Sciatic nerve (tissue), 2 donors: ENCODE results near the gene PLPP7. TPM values are rescaled to one million over a fixed set of nuclear protein-coding genes. Genes with fewer than 3 reads are reported as not detected.
A peak's percentile ranks its signal among the peaks of the same experiment; 100 is the strongest.
"Not testable (repeated sequence)": the region's sequence is repeated elsewhere in the genome, so short reads cannot be mapped to it uniquely, and the experiment has no call there.

Source experiments
- ATAC-seq: fragments of 200-7000 bp; cut with Tn5 transposase; one replicate; pipeline ENCODE4 v1.9.1; 2020; ENCODE audit warnings: mild to moderate bottlenecking, moderate library complexity
- DNase-seq: peaks from one replicate; pipeline ENCODE4 v3.0.0-alpha.2; 2020; ENCODE audit warnings: low spot score
- intact Hi-C: fragments of 100-400 bp; cut with DNase I; formaldehyde crosslinking; loops from one replicate; pipeline ENCODE4 v1.14.2; 2022
- total RNA-seq: library from RNA; stranded (reverse); fragmentation: NEBNext Ultra II Directional; extraction: Animal tissue kit (Norgen Biotek cat#: 25700); gene quantifications from one replicate; pipeline ENCODE4 v1.2.1, GENCODE V29; 2021
- donor health status: DM: no; HTN: no; CAD: no.
- donor health status: DM: no; HTN: no; CAD: no.

The PLPP7 gene
- 8.6 TPM for total RNA-seq

DNA sequence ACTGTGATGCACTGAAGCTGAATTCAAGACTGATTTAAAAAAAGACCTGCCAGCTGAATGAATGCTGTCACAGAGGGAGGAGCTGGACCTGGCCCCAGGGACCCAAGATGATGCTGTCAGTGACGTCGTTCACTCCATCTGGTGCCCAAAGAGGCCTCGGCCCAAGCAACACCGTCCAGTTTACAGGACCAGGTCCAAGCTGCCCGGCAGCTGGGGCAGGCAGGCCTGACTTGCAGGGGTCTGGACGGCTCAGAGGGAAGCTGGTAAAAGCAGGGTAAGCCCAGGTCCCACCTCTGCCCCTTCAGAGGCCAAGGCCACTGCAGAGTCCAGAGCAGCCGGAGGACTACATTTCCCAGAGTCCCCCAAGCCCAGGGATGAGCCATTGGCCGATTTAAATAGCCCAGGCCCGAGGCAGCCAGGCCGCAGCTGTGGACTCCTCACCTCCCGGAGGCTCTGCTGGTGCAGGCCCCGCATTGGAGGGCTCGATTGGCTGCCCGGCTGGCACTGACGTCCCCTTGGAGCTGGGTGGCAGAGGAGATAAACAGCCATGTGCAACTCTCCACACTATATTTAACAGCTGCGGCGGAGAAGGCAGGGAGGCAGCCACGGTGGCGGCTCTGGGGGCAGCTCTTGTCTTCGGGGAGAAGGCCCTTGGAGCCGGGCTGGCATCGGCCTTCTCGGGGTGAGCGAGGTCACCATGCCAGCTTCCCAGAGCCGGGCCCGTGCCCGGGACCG is at the start of gene PLPP7:
TSS of gene PLPP7 (plus strand) at position 423 of the 735 bp plus-strand sequence. CDS start at position 698, 275 bp downstream.
- intact Hi-C loops = no loop called here
- ATAC-seq = peak; percentile 96

DNA sequence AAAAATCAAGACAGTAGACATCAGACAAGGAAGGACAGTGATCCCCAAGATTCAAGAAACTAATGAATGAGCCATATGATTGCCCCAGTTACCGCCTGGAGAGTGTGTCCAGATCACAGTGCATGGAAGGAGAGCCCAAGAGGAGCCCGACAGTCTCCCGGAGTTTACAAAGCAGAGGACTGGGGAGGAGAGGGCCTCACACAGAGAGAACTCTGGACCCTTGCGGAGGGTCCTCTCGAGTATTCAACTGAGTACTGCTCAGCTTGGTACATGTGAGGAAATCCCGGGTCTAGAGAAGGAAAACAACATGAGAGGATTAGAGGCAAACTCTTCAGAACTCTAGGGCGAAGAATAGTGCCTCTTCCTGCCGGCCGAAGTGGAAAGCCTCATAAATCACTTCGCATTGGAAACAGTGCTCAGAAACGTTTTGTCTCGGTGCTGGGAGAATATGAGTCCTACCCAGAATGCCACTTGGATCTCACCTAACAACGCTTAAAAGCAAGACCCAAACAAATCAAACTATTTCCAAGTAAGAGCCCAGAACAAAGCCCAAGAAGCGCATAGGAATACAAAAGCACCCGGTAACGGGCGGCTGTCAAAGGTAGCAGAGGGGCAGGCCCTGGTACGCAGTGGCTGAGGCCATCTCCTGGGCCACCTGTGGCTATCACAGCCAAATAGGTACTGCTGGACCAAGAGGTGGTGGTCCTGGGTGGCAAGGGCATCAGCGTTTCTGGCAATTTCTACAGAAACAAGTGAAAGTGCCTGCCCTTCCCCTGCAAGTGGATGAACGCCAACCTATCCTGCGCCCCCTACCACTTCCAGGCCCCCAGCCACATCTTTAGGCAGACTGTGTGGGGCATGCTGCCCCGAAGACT is 49.2 kb upstream of the PLPP7 start:
- intact Hi-C loops = no loop called here
- DNase-seq (no peak), ATAC-seq (no peak)

More for the DNA sequence above, at the start of gene PLPP7:
- peak; percentile 83 for DNase-seq

DNA sequence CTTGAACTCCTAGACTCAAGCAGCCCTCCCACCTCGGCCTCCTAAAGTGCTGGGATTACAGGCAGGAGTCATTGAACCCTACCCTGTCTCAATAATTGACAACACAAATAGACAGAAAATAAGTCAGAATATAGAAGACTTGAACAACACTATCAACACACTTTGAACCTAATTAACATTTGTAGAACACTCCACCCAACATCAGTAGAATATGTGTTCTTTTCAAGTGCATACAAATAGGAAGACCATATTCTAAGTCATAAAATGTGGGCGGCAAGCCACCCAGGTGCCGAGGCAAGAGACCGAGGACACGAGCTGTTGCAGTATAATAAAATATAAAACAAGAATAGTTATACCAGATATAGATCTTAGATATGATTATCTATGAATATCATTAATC is 45.2 kb upstream of the PLPP7 start:
- ATAC-seq, intact Hi-C loops, DNase-seq: not testable (repeated sequence)

DNA sequence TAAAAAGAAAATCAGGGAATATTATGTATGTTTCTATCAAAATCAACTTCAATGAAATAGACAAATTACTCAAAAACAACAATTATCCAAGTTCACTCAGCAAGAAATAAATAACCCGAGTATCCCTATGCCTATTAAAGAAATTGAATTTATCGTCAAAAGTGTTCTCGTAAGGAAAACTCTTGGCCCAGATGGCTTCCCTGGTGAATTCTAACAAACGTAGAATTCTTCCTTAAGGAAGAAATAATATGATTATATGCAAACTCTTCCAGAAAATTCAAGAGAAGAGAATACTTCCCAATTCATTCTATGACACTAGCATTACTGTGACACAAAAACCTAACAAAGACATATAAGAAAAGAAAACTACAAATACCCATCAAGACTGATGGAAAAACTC is 42.9 kb upstream of the PLPP7 start:
- ATAC-seq (no peak), DNase-seq (no peak)
- intact Hi-C loops = no loop called here

DNA sequence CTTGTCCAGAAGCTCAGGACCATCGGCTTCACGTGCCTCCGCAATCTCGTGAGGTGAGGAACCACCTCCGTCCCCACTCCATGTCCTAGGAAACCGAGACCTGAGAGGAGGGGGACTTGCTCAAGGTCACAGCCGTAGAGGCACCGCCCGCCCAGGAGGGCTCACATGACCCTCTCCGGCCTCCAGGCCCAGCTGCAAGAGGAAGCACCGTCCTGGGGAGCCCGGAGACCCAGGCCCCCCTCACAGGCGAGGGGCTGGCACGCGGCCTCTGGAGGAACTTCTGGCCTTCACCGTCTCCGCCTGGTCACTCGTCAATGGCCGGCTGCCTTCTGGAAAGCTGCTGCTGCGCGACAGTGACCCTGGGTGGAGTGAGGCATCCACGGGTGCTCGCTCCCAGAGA is 37.4 kb upstream of the PLPP7 start:
- DNase-seq (peak; percentile 63), ATAC-seq (no peak)
- intact Hi-C loops = loop anchor here (2.0 kb wide), 1 partner anchor 47 kb away; no protein-coding TSS in a partner anchor

DNA sequence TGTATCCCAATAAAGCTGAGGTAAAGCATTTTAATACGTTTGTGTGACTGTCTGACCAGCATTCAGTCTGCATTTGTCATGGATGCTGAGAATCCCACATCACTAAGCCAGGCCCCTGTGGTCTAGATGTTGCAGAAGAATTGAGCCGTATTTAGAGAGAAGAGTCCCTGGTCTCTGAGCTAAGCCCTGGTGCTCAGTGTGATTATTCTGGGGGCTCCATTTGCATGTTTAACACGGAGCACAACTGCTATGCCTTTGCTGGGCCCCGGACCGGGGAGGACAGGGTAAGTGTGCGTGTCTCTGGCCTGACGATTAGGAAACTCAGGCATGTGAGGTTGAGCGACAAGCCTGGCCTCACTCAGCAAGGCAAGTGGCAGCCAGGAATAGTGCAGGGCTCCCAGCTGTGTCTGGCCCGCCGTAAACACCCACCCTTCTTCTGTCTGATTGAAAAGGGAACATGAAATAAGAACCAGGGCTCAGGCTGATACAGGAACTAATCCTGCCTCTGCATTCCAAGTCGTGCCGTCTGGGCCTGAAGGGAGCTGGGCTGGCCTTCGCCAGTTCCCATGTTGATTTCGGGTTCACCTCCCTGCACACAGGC is 35.5 kb upstream of the PLPP7 start:
- ATAC-seq = peak; percentile 35
- intact Hi-C loops = loop anchor here (2.0 kb wide), 1 partner anchor 49 kb away; no protein-coding TSS in a partner anchor

DNA sequence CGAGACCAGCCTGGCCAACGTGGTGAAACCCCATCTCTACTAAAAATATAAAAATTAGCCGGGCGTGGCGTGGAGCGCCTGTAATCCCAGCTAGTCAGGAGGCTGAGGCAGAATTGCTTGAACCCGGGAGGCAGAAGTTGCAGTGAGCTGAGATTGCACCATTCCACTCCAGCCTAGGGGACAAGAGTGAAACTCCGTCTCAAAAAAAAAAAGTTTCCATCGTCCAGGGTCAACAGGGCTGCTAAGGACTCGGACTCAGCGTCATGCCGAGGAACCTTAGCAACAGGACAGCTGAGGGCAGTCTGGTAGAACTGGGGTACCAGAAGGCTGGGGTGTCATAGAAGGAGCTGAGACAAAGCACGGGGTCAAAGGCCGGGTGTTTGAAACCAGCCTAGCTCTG is 34.9 kb upstream of the PLPP7 start:
- no peak for ATAC-seq

More for the DNA sequence above, 35.5 kb upstream of the PLPP7 start:
- peak; percentile 63 for DNase-seq

DNA sequence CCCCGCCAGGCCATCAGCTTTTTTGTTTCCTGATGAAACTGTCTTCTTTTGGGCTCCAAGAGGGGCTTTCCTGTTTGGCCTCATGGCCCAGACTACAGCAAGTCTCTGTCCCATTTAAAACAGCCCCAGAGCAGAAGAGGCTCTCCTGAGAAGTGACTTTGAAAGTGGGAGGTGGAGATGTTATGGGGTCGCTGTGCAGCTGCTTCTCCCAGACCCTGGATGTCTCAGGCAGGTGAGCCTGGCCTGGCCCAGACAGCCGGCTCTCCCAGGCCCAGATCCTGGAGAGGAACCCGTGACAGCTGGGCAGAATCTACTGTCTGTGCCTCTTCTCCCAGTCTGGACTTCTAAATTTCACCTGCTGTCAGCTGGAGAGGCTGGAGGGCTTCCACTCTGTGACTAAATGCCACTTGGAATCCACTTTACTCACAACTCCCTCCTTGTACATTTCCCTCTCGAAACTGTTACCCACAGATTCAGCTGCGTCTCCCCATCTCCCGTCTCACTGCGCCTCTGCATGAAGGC is 33.8 kb upstream of the PLPP7 start:
- intact Hi-C loops = no loop called here
- ATAC-seq = peak; percentile 2
- DNase-seq = no peak

More for the DNA sequence above, 34.9 kb upstream of the PLPP7 start:
- intact Hi-C loops = no loop called here
- peak; percentile 46 for DNase-seq

DNA sequence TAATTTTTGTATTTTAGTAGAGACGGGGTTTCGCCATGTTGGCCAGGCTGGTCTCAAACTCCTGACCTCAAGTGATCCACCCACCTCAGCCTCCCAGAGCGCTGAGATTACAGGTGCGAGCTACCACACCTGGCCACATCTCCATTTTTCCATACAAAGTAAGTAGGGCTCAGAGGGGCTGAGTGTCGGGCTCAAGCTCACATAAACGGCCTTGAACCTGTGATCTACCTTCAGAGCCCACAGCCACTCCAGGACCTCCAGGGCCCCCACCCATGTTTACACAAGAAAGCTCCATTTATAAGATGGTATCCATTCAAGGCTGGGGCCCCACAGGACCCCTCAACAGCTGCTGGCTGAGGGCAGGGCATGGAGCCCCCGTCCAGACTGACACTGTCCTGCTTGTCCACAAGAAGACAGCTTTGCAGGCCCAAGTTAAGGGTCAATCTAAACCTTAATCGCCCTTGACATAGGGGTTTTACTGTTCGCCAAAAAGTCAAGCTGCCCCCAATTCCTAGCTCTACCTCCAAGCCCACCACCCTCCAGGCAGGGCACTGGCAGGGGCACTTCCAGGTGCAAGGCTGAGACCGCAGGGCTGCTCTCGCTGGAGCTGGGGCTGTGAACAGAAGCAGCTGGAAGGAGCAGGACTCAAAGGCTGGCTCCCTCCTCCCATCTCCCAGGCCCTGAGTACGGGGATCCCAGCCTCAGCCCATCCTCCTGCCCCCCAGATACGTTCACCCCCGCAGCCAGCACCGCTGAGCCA is 32.1 kb upstream of the PLPP7 start:
- ATAC-seq (no peak), DNase-seq (no peak)
- intact Hi-C loops = no loop called here

DNA sequence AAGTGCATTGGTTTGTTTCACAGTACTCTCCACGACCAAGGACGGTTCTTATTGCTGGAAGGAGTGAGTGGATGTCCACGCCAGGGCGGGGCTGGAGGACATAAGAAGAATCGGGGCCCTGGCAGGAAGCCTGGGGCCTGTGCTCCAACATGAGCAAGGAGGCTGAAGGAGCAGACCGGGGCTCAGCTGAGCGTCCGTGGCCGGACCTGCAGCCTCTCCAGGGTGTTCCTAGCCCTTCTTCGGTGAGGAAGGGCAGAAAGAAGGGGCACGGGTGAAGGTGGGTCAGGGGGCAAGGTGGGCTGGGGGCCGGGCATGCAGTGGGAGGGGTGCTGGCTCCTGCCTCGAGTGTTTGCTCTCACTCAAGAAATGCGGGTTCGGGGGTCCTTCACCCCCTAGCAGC is 31.3 kb upstream of the PLPP7 start:
- no peak for ATAC-seq
- intact Hi-C loops = no loop called here
- peak; percentile 60 for DNase-seq

DNA sequence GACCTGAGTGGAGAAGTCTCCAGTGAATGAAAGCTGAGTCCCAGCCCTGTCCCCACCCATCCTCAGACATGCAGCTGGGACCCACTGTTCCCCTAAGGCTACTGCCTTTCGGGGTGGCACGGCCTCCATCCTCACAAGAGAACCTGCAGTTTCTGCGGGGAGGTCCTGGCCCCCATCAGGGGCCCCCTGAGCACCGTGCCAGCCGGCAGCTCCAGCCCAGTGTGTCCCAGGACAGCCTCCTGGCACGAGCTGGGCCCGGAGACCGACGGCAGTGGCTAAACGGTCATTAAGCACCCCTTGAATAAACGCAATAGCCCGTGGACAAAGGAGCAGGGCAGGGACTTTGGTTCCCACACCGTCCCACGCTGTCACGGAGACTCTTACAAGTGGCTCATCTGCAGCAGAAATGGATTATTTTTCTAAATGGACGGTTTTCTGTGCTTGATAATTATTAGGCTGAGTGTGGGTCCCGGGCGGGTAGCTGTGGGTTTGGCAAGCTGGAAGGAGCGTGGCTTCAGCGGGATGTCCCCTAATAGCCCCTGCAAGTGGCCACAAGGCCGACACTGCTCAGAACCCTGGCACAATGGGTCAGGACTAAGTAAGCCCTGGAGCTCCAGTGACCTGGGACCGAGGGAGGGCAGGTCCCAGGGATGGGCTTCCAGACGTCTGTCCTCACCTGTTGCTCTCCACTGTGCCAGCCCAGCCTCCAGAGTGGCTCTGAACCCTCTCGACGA is 30.7 kb upstream of the PLPP7 start:
- no peak for ATAC-seq

DNA sequence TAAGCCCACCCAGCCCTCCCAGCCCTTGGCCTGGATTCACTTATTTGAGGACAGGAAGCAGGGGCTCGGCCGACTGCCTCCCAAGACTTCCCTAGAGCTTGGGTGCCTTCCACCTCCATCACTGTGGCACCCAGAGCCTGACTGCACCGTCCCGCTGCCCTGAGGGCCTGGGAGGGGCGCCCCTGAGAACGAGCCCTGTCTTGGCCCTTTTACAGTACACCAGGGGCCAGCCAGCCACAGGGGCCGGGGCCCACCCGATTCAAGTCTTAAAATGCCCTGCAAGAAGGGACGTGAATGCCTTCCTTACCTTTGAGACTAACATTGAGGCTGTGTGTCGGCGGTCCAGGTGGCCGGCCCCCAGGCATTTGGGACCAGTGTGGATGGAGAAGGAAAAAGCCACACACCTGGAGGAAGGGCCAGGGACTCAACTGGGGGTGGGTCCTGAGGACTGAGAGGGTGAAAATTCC is 30.1 kb upstream of the PLPP7 start:
- no peak for ATAC-seq
- DNase-seq = no peak
- intact Hi-C loops = no loop called here

More for the DNA sequence above, 30.7 kb upstream of the PLPP7 start:
- DNase-seq = no peak
- intact Hi-C loops = no loop called here

DNA sequence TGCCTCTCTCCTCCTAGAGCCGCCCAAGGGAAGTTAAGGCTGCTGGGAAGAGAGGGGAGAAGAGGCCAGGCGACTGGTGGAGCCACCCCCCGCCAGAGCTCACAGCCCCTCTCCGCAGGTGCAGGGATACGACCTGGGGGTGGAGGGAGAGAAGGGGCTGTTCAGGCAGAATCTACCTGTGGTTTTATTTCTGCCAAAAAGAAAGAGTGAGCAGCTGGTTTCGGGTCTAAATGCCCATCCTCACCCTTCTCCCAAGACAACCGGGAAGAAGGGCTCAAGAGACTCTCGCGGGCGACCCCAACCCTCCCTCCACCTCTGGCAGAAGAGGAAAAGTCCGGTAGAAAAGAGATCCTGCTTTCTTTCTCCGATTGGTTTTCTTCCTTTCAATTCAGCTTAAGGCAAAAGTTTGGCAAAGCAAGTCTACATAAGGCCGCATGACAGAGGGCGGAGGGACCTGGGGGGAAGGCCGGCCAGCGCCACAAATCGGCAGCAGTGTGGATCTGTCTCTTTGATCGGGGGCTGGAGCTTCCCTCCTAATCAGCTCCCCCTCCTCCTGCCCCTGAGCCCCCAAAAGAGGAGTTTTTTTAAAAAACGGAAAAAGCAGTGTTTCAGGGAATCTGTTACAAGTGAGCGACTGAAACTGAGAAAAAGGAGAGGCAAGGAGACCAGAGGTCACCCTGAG is 29.5 kb upstream of the PLPP7 start:
- no peak for DNase-seq
- intact Hi-C loops = no loop called here

DNA sequence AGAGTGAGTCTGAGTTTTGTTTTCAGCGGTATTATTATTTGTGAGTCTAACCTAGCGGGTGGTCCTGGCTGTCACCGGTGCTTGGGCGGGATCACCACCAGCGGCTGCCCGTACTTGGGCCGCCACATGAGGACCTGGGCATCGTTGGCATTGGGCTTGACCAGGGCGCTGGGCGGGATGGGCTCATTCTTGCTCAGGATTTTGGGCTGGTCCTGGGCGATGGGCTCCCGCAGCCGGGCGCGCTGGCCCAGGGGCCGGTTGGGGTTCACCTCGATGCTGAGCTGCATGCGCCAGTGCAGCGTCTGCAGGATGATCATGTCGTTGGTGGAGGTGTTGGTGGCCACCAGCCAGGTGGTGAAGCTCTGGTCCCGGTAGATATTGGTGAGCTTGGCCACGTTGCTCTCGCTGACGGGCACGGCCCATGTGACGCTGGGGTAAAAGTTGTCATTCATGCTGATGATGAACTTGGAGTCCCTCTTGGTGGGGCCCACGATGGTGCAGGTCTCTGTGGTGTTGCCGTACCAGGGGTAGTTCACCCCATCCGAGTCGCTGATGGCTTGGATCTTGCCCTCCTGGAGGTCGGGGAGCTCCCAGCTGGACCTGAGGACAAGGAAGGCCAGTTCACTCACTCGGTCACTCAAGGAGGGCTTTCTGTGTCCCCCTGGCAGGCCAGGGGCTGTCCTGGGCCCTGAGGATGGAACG is 28.6 kb upstream of the PLPP7 start:
- intact Hi-C loops = no loop called here
- DNase-seq = no peak
- no peak for ATAC-seq

More for the DNA sequence above, 29.5 kb upstream of the PLPP7 start:
- ATAC-seq = no peak

DNA sequence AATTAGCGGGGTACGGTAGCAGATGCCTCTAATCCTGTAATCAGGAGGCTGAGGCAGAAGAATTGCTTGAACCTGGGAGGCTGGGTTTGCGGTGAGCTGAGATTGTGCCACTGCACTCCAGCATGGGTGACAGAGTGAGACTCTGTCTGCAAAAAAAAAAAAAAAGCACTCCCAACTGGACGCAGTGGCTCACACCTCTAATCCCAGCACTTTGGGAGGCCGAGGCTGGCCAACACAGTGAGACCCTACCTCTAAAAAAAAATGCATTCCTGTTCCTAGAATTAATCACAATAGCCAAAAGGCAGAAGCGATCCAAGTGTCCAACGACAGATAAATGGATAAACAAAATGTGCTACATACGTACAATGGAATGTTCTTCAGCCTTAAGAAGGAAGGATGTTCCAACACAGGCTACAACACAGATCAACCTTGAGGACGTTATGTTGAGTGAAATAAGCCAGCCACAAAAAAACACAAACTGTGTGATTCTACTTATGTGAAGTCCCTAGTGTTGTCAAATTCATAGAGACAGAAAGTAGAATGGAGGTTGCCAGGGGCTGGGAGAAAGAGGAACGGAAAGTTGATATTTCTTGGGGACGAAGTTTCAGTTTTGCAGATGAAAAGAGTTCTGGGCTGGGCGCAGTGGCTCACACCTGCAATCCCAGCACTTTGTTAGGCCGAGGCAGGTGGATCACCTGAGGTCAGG is 27.0 kb upstream of the PLPP7 start:
- ATAC-seq (no peak), DNase-seq (no peak)
- intact Hi-C loops = no loop called here

DNA sequence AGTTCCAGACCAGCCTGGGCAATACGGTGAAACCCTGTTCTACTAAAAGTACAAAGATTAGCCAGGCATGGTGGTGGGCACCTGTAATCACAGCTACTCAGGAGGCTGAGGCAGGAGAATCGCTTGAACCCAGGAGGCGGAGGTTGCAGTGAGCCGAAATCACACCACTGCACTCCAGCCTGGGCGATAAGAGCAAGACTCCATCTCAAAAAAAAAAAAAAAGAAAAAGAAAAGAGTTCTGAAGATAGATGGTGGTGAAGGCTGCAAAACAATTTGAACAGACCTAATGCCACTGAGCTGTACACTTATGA is 26.5 kb upstream of the PLPP7 start:
- DNase-seq, ATAC-seq, intact Hi-C loops: not testable (repeated sequence)
